Dedifferentiated amniotic fluid mesenchymal stem cell (primary cell): ENCODE measurements around the gene LPP.

ENCODE experiments used
- DNase-seq: peaks from one replicate; pipeline ENCODE4 v3.0.0-alpha.2; 2016; ENCODE audit errors: extremely low spot score

Gene LPP

DNA sequence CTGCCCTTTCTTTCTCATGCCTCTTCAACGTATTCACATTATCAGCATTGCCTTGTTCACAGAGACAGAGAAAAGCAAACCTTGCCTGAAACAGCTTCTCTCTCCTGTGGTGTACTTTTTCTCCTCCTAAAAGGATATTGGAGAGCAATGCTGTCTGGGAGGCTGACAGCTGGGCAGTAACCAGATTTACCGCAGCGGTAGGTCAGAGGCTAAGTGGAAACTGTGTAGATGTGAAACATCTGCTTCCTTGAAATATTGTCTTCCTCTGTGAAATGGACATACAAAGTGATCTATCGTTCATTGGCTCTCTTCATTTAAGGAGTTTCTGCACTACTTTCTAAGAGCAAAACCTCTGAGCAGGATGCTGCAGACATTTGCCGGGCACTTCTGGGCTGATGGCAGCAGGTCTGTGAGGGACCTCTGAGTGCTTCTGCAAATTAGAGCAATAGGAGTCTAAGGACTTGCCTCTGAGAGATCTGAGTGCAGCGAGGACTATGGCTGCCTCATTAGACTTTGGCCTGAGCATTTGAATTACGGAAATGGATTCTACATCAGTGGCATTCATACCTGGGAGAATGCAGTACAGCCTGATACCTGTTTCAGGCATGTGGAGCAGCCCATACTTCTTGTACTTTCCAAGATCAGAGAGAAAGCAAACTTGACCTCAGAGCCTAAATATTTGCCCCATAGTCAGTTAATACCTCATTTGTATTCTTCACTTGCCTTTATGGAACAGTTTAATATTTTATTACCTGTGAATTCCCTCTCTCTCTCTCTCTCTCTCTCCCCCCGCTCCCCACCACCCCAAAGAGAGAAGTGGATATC lies 757.3 kb downstream of the LPP start:
- no peak for DNase-seq

DNA sequence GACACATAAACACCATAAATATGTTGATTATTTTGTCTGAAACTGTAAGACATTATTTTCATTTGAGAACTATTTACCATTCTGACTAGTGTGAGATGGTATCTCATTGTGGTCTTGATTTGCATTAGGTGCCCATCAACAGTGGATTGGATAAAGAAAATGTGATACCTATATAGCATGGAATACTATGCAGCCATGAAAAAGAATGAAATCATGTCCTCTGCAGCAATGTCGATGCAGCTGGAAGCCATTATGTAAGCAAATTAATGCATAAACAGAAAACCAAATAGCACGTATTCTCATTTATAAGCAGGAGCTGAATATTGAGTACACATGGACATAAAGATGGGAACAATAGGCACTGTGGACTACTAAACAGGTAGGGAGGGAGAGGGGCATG lies 759.1 kb downstream of the LPP start:
- no peak for DNase-seq

DNA sequence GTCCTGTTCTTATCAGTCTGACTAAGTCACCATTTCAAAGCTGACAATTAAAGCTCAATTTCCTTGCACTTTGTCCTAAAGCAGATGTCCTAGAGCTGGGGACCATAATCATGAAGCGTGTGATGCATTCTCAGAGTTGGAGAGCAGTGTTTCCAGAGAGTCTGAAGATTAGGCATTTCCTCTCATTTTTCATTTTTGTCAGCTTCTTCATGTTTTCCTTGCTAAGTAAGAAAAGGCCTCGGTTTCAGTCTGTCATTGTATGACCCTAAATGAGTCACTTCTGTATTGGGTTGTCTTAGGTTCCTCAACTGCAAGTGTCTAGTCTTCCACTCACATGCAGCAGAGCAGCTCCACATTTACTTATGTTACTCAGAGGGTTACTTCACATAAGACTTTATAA lies 760.6 kb downstream of the LPP start:
- DNase-seq = no peak

DNA sequence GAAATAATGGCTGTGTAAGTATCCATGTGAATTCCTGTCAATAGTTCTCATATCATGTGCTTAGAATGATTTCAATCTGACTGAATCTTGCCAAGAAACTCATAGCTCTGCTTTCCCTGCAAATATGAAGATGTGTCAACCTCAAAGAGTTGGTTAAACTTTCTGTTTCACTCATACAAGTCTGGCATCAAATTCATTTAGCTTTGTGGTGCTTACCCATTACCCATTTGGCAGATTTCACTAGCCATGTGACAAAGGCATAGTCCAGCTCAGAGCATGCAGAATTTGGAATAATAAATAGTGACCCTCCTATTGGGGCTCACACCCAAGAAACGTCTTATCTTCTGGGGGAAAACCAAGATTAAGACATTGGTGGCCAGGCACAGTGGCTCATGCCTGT lies 761.2 kb downstream of the LPP start:
- no peak for DNase-seq

DNA sequence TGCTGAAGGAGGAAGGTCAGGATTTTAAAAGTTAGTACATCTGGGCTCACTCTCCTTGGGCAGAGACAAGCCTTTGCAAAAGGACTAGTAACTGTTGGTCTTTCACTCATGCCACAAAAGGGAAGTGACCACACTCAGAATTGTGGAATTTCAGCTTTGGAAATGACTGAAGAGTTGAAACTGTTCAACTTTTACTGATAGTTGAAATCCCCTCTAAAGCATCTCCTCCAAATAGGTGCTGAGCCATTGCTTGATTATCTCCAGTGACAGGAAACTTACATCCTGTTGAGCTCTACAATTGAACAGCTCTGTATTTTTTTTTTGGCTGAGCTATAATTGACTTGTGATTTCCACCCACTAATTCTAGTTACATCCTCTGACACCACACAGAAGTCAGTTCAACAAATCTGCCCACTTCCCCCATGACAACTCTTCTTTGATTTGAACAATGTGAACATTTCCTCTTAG lies 763.0 kb downstream of the LPP start:
- DNase-seq = no peak

DNA sequence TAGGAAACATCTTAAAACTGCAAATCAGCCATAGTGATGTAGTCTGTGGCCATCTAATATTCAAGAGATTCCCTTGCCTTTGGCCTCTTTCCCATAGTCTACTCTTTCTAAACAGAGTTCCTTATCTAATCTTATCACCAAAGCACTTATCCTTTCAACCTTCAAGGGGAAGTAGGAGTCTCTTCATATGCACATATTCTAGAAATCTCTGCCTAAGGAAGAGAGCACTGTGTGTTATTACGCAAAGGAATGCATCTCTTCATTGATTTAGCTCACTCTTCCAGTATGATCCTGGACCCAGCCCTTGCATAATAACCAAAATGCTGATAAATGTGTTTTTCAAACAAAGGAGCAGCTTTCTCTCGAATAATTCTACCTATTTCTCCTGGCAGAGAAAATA lies 764.1 kb downstream of the LPP start:
- DNase-seq = no peak

DNA sequence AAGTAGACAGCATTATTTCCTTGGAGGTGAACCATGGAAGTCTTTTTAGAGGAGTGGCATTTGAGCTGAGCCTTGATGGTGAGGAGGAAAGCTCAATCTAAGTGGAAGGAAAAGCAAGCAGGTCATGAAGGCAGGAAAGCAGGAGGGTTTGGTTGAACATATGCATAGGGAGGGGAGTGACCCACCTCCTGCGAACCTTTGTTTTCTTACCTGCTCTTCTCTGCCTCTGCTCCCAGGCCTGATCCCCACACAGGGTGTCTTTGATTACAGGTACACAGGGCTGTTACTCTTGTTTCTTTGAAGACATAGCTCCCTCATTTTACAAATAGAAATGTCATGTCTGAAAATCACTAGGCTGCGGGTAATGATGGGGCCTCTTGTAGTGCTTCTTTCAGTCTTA lies 769.7 kb downstream of the LPP start:
- no peak for DNase-seq

DNA sequence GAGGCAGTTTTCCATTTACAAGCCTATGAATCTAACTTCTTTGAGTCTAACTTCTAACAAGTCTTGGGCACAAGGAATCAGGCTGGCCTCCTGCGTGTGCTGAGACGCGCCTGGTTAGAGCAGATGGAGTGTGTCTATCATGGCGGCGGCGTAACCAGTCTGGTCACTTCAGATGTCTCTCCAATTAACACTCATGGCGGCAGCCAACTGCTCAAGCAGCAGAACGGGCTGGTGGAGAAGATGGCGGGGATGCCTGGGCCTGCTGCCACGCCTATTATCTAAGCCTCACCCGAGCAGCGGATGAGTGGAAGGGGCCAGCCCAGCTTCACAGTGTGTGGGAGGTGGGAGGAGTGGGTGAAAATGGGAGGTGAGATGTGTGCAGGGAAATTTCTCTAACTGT lies 771.4 kb downstream of the LPP start:
- no peak for DNase-seq

DNA sequence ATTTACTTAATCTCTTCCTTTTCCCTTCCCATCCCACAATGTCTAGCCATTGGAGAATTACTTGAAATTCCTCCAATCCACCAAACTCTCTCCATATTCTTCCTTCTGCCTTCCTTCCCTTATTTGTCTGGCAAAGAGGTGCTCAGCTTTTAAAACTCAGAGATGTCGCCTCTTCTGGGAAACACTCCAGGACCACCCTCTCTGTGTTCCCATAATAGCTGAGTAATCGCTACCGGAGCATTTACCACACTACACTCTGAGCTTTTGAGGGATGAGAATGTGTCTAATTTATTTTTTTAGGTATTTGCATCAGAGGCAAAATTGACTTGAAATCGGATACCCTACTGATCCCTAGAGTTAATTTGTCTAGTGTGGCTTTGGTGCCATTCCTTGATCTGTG lies 772.2 kb downstream of the LPP start:
- no peak for DNase-seq

DNA sequence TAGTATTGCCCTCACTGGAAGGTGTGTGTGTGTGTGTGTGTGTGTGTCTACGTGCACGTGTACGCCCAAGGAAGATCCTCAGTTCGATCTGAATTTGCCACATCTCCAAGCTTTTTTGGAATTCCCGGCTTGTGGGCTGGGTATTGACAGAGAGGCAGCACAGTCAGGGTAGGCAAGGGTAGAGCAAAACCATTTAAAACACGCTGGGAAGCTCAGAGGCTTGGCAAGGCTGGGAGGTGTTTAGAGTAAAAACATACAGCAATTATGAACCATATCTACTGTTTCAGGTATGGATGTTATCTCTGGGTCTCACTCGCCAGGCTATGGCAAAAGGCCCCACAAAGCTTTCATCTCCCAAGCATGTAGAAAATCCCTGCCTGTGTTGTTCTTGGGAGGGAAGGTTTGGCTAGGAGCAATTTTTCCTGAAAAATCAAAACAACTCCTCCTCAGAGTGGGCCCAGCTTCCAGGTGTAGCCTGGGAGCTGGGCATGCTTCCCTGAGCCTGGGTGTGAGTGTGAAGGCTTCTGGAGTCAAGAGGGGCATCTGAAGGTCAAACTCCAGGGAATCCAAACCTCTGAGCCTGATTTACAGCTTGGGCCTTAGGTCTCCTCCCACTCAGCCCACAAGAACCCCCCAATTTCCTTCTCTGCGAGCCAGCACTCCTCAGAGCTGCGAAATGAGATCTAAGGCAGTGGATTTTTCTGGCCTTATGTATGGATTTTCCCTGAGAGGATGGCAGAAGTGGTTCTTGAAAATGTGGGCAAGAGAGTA lies 773.0 kb downstream of the LPP start:
- DNase-seq = no peak

DNA sequence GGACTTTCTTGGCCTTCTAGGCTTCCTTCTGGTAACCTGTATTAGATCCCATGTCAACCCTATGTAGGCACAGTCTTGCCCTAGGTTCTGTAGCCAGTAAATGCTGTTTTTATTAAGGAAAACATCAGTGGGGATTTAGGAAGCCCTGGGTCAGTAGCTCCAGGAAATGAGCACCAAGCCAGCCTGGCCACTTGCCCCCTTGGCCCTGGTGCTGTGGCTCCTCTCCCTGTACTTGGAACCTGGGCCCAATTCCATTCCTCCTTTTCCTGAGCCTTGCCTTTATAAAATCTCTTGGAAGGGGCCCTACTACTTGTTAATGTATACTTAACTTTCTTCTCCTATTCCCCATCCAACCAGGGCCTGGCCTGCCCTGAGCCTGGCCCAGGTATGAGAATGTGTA lies 774.0 kb downstream of the LPP start:
- no peak for DNase-seq

DNA sequence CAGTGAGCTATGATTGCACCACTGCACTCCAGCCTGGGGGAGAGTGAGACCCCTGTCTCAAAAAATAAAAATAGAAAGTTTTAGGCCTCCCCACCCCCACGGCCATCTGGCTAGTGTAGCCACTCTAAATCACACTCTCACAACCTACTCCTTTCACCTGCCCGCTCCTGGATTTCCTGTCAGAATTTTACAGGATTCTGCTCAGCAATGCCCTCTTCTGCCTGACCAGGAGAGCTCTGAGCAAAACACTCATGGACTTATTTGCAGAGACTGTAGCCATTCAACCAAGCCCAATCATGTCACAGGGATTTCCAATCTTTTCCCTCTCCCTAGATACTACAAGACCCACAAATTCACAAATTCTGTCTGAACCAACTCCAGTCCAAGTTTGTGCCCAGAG lies 775.2 kb downstream of the LPP start:
- DNase-seq = no peak

DNA sequence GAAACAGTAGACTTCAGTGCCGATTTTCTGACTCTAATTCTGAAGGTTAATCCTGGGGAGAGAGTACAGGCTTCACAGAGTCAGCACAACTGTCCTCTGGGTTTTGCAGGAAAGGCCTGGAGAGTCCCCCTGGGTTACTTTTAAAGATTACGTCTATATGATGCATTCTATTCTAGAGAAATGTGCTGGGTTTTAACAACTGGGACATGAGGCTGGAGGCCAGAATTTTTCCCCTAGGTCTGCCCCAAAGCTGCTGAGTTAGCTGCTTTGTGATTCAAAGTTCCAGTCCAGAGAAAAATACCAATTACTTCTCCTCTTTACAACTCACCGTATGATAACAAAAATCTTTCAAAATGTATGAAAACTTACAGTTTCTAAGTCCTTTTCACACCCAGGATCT lies 777.1 kb downstream of the LPP start:
- DNase-seq = no peak

DNA sequence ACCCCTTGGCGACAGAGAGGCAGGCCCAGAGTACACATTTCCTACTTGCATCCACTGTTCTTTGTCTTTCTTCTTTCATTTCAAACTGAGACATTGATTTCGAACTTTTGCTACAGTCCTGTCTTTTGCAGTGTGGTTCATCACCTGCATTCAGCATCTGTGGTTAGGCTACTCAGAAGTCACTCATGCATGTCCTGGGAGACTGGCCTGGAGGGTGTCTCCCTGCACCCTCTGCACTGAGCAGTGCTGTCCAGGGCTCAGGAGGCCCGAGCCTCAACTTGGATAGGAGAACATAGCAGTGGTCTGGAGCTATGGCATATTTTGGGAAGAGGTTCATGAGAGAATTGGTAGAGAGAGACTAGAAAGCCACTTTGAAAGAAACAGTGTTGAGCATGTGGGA lies 777.6 kb downstream of the LPP start:
- no peak for DNase-seq

DNA sequence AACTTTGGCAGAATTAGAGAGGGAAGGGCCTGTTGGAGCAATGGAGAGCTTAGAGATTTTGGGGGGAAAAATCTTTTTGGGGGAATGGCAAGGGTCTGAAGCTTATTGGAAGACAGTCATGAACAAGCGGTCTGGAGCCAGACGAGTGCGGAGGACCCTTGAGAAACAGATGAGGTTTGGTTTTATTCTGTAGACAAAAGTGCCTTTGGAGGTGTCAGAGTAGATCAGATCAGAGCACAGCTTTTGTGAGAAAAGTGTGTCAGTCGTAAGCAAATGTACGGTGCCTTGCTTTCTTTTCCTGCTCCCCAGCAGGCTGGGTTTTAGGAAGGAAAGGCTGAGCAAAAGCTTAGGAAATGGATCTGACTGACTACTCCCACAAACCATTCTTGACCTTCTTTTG lies 781.0 kb downstream of the LPP start:
- no peak for DNase-seq

DNA sequence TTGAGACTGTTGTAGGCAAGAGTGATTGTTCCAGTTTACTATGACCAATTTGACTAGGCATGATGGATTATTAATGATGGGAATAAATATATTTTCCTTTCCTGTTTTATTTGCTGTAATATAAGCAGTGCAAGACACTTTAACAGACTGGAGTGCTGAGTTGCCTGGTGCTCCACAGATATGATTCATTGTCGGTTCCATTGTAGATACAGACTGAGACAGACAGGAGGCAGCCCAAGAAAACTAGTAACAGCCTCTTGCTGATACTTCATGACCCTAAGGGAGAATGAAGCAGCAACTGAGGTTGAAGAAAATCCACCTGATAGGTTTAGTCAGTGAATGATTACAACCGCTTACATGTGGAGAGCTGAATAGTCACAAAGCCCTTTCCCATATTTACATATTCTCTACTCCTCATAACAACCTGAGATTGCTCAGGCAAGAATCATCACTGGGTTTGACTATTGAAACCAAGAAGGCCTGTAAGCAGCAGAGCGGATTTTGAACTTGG lies 782.7 kb downstream of the LPP start:
- no peak for DNase-seq

DNA sequence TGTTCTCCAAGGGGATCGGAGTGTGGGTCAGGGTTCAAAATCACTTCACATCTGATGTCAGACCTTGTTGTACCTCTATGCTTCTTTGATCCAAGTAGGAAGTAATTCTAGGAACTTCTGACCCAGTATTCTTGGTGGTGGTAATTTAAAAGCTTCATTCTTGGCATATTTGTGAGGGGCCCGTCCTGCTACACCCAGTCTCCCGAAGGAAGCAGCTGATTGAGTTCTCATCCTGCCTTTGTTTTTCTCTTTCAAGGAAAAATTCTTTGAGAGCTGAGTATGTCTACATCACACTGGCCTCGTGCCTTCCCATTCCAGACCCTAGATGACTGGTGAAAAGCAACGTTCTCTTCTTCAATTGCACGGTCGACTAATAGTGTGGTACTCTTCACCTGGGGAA lies 783.4 kb downstream of the LPP start:
- no peak for DNase-seq

DNA sequence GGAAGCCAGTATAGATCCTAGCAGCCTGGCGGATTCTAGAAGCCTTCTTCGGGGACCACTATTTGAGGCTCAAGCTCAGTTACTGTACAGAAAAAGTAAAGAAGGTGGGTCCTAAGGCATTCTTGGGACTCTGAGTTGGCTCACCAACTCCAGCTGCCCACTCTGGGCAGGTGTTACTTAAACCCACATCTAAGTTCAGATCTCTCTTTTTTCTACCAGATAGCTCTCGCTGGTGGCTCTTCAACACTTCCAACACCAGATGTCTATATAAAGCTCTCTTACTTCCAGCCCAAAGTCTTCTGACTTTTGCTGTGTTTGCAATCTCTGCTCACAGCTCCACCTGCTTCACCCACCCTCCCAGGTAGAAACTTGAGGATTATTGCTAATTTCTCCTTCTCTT lies 785.0 kb downstream of the LPP start:
- DNase-seq = no peak

DNA sequence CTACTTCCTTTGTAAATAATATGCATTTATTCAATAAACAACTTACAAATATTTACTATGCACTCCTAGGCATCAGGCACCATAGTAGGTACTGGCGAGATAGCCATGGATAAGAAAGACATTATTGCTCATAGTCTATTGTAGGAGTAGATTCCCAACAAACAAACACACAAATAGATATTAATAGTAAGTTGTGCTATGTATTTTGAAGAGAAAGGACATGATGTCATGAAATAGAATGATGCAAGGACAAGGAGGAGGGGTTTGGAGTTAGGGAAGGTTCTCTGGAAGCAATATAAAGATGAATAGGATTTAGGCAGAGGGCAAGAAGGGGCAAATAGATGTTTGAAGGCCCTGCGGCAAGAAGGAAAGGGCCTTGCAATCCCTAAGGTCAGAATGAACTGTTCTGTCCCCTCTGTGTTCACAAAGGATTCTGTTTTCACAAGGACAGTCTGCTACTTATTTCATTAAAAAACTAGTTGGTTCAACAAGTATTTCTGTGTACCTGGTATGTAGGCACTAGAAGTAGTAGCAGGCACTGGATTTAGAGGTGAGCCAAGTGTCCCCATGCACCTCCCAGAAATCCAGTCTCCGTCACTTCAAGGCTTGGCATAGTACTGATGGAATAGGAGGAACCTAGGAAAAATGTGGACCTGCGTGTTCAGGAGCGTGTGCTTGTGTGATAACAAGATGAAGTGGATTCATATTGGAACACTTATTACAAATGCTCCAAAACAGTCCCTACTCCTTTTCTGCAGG lies 786.0 kb downstream of the LPP start:
- no peak for DNase-seq
